H1 (cell line): ENCODE measurements around the gene GINS2. TPM values are rescaled to one million over a fixed set of nuclear protein-coding genes. Genes with fewer than 3 reads are reported as not detected.

Source experiments
- CTCF ChIA-PET: fragments of 300-600 bp; sonication (Branson Sonifier 250); formaldehyde crosslinking; loops from one replicate; lab custom pipeline; 2021; ENCODE audit not compliant: partially characterized antibody; lab: Charles Lee
- POLR2A ChIA-PET: fragments of 300-600 bp; sonication (Branson Sonifier 250); formaldehyde crosslinking; loops from one replicate; lab custom pipeline; 2021; ENCODE audit warnings: inconsistent platforms; ENCODE audit not compliant: partially characterized antibody; lab: Charles Lee
- DNase-seq, 2 experiments: peaks; one replicate each; pipeline versions ENCODE4 v3.0.0 to v3.0.0-alpha.2; 2010 to 2022; ENCODE audit warnings: low spot score in 2 of 2, low read depth in 1 of 2, mixed read lengths in 1 of 2
- FAIRE-seq: peaks from 2 replicates; lab custom pipeline; 2011; peaks lifted over from hg19 to GRCh38; lab: Jason Lieb, UNC
- H2AFZ ChIP-seq: 2 replicates; pipeline ENCODE4 v1.8.1; 2012; ENCODE audit warnings: low read length, inconsistent platforms
- H2AK5ac ChIP-seq: 2 replicates; pipeline ENCODE4 v1.6.1; 2013; ENCODE audit warnings: low read depth, low read length
- H2BK120ac ChIP-seq: replicated peaks from 2 replicates; pipeline ENCODE3; 2013; ENCODE audit warnings: low read depth, low read length, inconsistent platforms
- H2BK12ac ChIP-seq: 2 replicates; pipeline ENCODE4 v1.6.1; 2013; ENCODE audit warnings: low read depth, low read length
- H2BK15ac ChIP-seq: 2 replicates; pipeline ENCODE4 v1.6.1; 2013; ENCODE audit warnings: low read length
- H2BK20ac ChIP-seq: 2 replicates; pipeline ENCODE4 v1.6.1; 2013; ENCODE audit warnings: low read length
- H2BK5ac ChIP-seq: 2 replicates; pipeline ENCODE4 v1.6.1; 2013; ENCODE audit warnings: low read depth, low read length
- H3K14ac ChIP-seq: 2 replicates; pipeline ENCODE4 v1.6.1; 2013; ENCODE audit warnings: inconsistent platforms; ENCODE audit not compliant: insufficient read length
- H3K18ac ChIP-seq: 2 replicates; pipeline ENCODE4 v1.6.1; 2013; ENCODE audit warnings: low read length; ENCODE audit errors: extremely low read depth
- H3K23ac ChIP-seq: 2 replicates; pipeline ENCODE4 v1.6.1; 2013; ENCODE audit warnings: inconsistent platforms; ENCODE audit not compliant: insufficient read length
- H3K23me2 ChIP-seq: 2 replicates; pipeline ENCODE4 v1.6.1; 2013; ENCODE audit warnings: low read depth, low read length
- H3K27ac ChIP-seq: 2 replicates; pipeline ENCODE4 v1.6.1; 2011; ENCODE audit warnings: low read depth, low read length, inconsistent platforms
- H3K27me3 ChIP-seq, 4 experiments: replicated peaks in 1 of 4; 1 replicate in 1 of 4; 2 replicates in 3 of 4; pipeline versions ENCODE4 v1.6.1 to v1.8.1; 2011 to 2013; ENCODE audit warnings: low read length in 3 of 4, mild to moderate bottlenecking in 3 of 4, inconsistent platforms in 2 of 4, mixed read lengths in 2 of 4, moderate library complexity in 1 of 4; ENCODE audit not compliant: control insufficient read depth in 3 of 4, insufficient read depth in 3 of 4; ENCODE audit errors: extremely low read depth in 1 of 4
- H3K36me3 ChIP-seq, 4 experiments: 2 replicates each; pipeline versions ENCODE4 v1.6.1 to v1.8.1; 2011 to 2013; ENCODE audit warnings: mild to moderate bottlenecking in 4 of 4, low read length in 3 of 4, moderate library complexity in 2 of 4, control low read depth in 1 of 4, inconsistent platforms in 1 of 4; ENCODE audit not compliant: insufficient read depth in 4 of 4, control insufficient read depth in 2 of 4
- H3K4ac ChIP-seq: replicated peaks from 2 replicates; pipeline ENCODE3; 2013; ENCODE audit warnings: low read length, low read depth, mixed read lengths, inconsistent platforms; ENCODE audit not compliant: insufficient read length
- H3K4me1 ChIP-seq, 4 experiments: replicated peaks in 1 of 4; 1 replicate in 1 of 4; 2 replicates in 3 of 4; pipeline versions ENCODE4 v1.6.1 to v1.8.1; 2011 to 2013; ENCODE audit warnings: low read length in 3 of 4, inconsistent platforms in 2 of 4, mixed read lengths in 1 of 4; ENCODE audit not compliant: insufficient read depth in 4 of 4, control insufficient read depth in 3 of 4
- H3K4me2 ChIP-seq, 2 experiments: 2 replicates each; pipeline versions ENCODE4 v1.6.1 to v1.8.1; 2011 to 2013; ENCODE audit warnings: low read depth in 2 of 2, low read length in 2 of 2, control low read depth in 1 of 2, inconsistent platforms in 1 of 2, mild to moderate bottlenecking in 1 of 2; ENCODE audit not compliant: insufficient read depth in 1 of 2
- H3K4me3 ChIP-seq, 4 experiments: fragments of 200-600, 300-600 bp in 1 of 4; sonication (generic), shearing (Covaris generic), sonication (Bioruptor Twin) in 1 of 4; 2 replicates each; pipeline versions ENCODE4 v1.5.1 to v1.8.1; 2011 to 2016; ENCODE audit warnings: low read length in 4 of 4, low read depth in 3 of 4, control low read depth in 2 of 4, inconsistent platforms in 2 of 4, mild to moderate bottlenecking in 2 of 4, mixed read lengths in 1 of 4, moderate library complexity in 1 of 4; ENCODE audit not compliant: insufficient read depth in 2 of 4; ENCODE audit errors: extremely low read depth in 1 of 4
- H3K56ac ChIP-seq: replicated peaks from 2 replicates; pipeline ENCODE3; 2013; ENCODE audit warnings: low read depth, mild to moderate bottlenecking, mixed read lengths, low read length, inconsistent platforms; ENCODE audit not compliant: insufficient read length
- H3K79me1 ChIP-seq: 2 replicates; pipeline ENCODE4 v1.6.1; 2013; ENCODE audit warnings: low read depth, low read length, control low read depth
- H3K79me2 ChIP-seq, 2 experiments: 2 replicates each; pipeline versions ENCODE4 v1.6.1 to v1.8.1; 2012 to 2013; ENCODE audit warnings: low read length in 2 of 2, mild to moderate bottlenecking in 2 of 2, inconsistent platforms in 1 of 2; ENCODE audit not compliant: insufficient read depth in 2 of 2, control insufficient read depth in 1 of 2
- H3K9ac ChIP-seq, 4 experiments: replicated peaks in 1 of 4; 1 replicate in 1 of 4; 2 replicates in 3 of 4; pipeline versions ENCODE4 v1.6.1 to v1.8.1; 2011 to 2013; ENCODE audit warnings: low read depth in 3 of 4, low read length in 3 of 4, control low read depth in 2 of 4, mild to moderate bottlenecking in 2 of 4, moderate library complexity in 2 of 4, inconsistent platforms in 1 of 4; ENCODE audit errors: extremely low read depth in 1 of 4
- H3K9me3 ChIP-seq, 2 experiments: 2 replicates each; pipeline versions ENCODE4 v1.6.1 to v1.8.1; 2012 to 2013; ENCODE audit warnings: mild to moderate bottlenecking in 2 of 2, moderate library complexity in 2 of 2, control low read depth in 1 of 2, inconsistent platforms in 1 of 2, low read depth in 1 of 2, low read length in 1 of 2, mixed read lengths in 1 of 2; ENCODE audit not compliant: insufficient read depth in 2 of 2
- H4K20me1 ChIP-seq, 2 experiments: replicated peaks in 1 of 2; 2 replicates each; pipeline versions ENCODE3 to v1.8.1; 2011 to 2013; ENCODE audit warnings: inconsistent platforms in 2 of 2, low read length in 2 of 2, mild to moderate bottlenecking in 1 of 2; ENCODE audit not compliant: insufficient read depth in 2 of 2, control insufficient read depth in 1 of 2
- H4K5ac ChIP-seq: 2 replicates; pipeline ENCODE4 v1.6.1; 2013; ENCODE audit warnings: low read length, low read depth, mixed read lengths, inconsistent platforms; ENCODE audit not compliant: insufficient read length
- H4K8ac ChIP-seq: 2 replicates; pipeline ENCODE4 v1.8.0; 2013; ENCODE audit warnings: mild to moderate bottlenecking, moderate library complexity, low read length, inconsistent platforms; ENCODE audit not compliant: insufficient read depth; ENCODE audit errors: extremely low read depth
- H4K91ac ChIP-seq: replicated peaks from 2 replicates; pipeline ENCODE3; 2013; ENCODE audit warnings: low read length, mixed read lengths, inconsistent platforms; ENCODE audit not compliant: insufficient read length
- CBX8 ChIP-seq: fragments of 300-800, 300-1000 bp; sonication (generic); IDR thresholded peaks from 2 replicates; pipeline ENCODE4 v1.7.1; 2016; ENCODE audit warnings: low read depth, low read length, borderline replicate concordance
- RAD21 ChIP-seq, 2 experiments: IDR thresholded peaks in 1 of 2; conservative IDR thresholded peaks in 1 of 2; 2 replicates each; pipeline ENCODE4 v1.6.1; 2011; ENCODE audit warnings: low read depth in 2 of 2, low read length in 2 of 2, improper control_type of control experiment in 1 of 2, inconsistent platforms in 1 of 2, mild to moderate bottlenecking in 1 of 2, moderate library complexity in 1 of 2
- TCF12 ChIP-seq: IDR thresholded peaks from 2 replicates; pipeline ENCODE4 v1.6.1; 2011; ENCODE audit warnings: low read depth, mild to moderate bottlenecking, low read length
- WGBS, 2 experiments: shearing (Covaris generic) in 1 of 2; methylation state at CpG; one replicate each; pipeline versions ENCODE4 v1.1.6 to v1.1.7; 2013 to 2015; ENCODE audit warnings: low lambda C conversion rate in 2 of 2, mixed read lengths in 2 of 2, inconsistent platforms in 1 of 2, low coverage in 1 of 2, missing lambda C conversion rate in 1 of 2; ENCODE audit not compliant: insufficient replicate concordance in 2 of 2, insufficient coverage in 1 of 2, insufficient read length in 1 of 2; ENCODE audit errors: extremely low coverage in 1 of 2, missing lambda C conversion rate in 1 of 2; 5-methylcytosine and 5-hydroxymethylcytosine counted together
- polyA plus RNA-seq, 7 experiments: library from polyadenylated mRNA; depleted of rRNA in 3 of 7; stranded (reverse) in 5 of 7; unstranded in 2 of 7; fragments of >200 nt in 5 of 7; fragments of 200-250 nt in 2 of 7; gene quantifications; 1 replicate in 5 of 7; 2 replicates in 1 of 7; 4 replicates in 1 of 7; pipeline versions ENCODE4 v1.2.1 to v1.2.3, GENCODE V29; 2011 to 2013; ENCODE audit warnings: missing spikeins in 2 of 7, mixed read lengths in 2 of 7
- total RNA-seq: library from RNA; stranded (reverse); fragmentation: NEBNext Ultra II Directional; extraction: Animal tissue kit (Norgen Biotek cat#: 25700); gene quantifications from 2 replicates; pipeline ENCODE4 v1.2.1, GENCODE V29; 2021

Gene GINS2
- total and polyA plus RNA-seq, 2 of the 8 experiments (the other 6 are each of a cell fraction or from before 2014, with no cell fraction given), result 29.4 to 59.1 TPM

DNA sequence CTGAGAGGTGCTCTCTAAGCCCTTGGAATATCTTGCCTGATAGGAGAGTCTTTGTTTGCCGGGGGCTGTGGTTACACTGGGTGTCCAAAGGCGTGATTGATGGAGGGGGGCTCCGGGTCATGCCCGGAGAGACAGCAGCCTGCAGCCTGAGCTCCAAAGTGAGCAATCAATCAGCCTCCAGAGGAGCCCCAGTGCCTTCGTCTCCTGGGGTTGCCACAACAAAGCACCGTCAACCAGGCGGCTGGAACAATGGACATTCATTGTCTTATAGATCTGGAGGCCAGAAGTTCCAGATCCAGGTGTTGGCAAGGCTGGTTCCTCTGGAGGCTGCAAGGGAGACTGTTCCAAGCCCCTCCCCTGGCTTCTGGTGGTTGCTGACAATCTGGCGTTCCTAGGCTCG is 24.0 kb upstream of the GINS2 start:
- H4K91ac ChIP-seq, result no peak overlapping the region
- WGBS, 2 experiments, result 76% methylated on average over 9 of the region's 9 CpGs; no CpG with 5 or more reads in 1 of the 2 experiments
- H3K4ac ChIP-seq, result no peak overlapping the region
- DNase-seq, result no peak
- CTCF ChIA-PET, result interaction anchor here (20.7 kb wide), 1 partner anchor 24 kb away, joined by 620 read pairs; the partner anchor contains the start of gene GINS2
- TF ChIP-seq CBX8 (no peak), RAD21 (IDR thresholded peaks at IDR 0.05 in 1 of 2, conservative IDR thresholded peaks at IDR 0.05 in 1 of 2; ENCODE audit: low read depth in 2 of 2, low read length in 2 of 2) (no peak), TCF12 (peak; percentile 67; the same call in 1 of the 2 replicates)
- H3K36me3 ChIP-seq, result no peaks in the 10 kb centered on the region
- no peak overlapping the region for H4K5ac ChIP-seq
- H3K23ac ChIP-seq, result no peak overlapping the region
- no peak overlapping the region for H2AFZ ChIP-seq
- H3K23me2 ChIP-seq, result peaks cover 8% of the 10 kb centered on the region; the same call in 1 of the 2 replicates
- peaks cover 0 to 10% (median 7%) of the 10 kb centered on the region in 4 experiments; a peak in 6 of 7 replicates for H3K4me1 ChIP-seq
- no peak overlapping the region for H2BK20ac ChIP-seq
- peaks cover 5 to 6% of the 10 kb centered on the region in 2 experiments; a peak in 3 of 4 replicates for H3K9me3 ChIP-seq
- H3K56ac ChIP-seq, result no peak overlapping the region
- no peak overlapping the region for H2BK15ac ChIP-seq
- no peak overlapping the region for H3K18ac ChIP-seq
- POLR2A ChIA-PET, result interaction anchor here (0.7 to 1.6 kb wide), 2 partner anchors 24 to 35 kb away, joined by 3 read pairs; partner anchors contain the start of gene GINS2
- H4K20me1 ChIP-seq, result no peaks in the 10 kb centered on the region
- H3K4me2 ChIP-seq, result no peak overlapping the region
- FAIRE-seq, result no peak
- no peak overlapping the region for H2AK5ac ChIP-seq
- no peak overlapping the region for H4K8ac ChIP-seq
- H2BK12ac ChIP-seq, result no peak overlapping the region
- no peaks in the 10 kb centered on the region for H3K79me1 ChIP-seq
- H3K27ac ChIP-seq, result no peak overlapping the region
- H3K27me3 ChIP-seq, result peaks cover 0 to 7% (median 2%) of the 10 kb centered on the region in 4 experiments; a peak in 3 of 7 replicates
- H3K4me3 ChIP-seq, result no peak overlapping the region
- no peak overlapping the region for H2BK120ac ChIP-seq
- H3K14ac ChIP-seq, result no peak overlapping the region
- no peak overlapping the region for H3K9ac ChIP-seq
- H3K79me2 ChIP-seq, result no peaks in the 10 kb centered on the region
- no peak overlapping the region for H2BK5ac ChIP-seq
